HL-60/S4 treated with retinoic acid at 250 ng/mL for 4 days and 3 days (cell line): Measurements from ENCODE around the gene NXNL1.
"Not testable (repeated sequence)": the region's sequence is repeated elsewhere in the genome, so short reads cannot be mapped to it uniquely, and the experiment has no call there.

Source experiments
- in situ Hi-C: fragments of 300-500 bp; cut with MboI; formaldehyde crosslinking; loops from 2 replicates; pipeline ENCODE4 v1.7.0; 2022; ENCODE audit warnings: low sequenced_read_pairs

NXNL1 gene, protein sequence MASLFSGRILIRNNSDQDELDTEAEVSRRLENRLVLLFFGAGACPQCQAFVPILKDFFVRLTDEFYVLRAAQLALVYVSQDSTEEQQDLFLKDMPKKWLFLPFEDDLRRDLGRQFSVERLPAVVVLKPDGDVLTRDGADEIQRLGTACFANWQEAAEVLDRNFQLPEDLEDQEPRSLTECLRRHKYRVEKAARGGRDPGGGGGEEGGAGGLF

DNA sequence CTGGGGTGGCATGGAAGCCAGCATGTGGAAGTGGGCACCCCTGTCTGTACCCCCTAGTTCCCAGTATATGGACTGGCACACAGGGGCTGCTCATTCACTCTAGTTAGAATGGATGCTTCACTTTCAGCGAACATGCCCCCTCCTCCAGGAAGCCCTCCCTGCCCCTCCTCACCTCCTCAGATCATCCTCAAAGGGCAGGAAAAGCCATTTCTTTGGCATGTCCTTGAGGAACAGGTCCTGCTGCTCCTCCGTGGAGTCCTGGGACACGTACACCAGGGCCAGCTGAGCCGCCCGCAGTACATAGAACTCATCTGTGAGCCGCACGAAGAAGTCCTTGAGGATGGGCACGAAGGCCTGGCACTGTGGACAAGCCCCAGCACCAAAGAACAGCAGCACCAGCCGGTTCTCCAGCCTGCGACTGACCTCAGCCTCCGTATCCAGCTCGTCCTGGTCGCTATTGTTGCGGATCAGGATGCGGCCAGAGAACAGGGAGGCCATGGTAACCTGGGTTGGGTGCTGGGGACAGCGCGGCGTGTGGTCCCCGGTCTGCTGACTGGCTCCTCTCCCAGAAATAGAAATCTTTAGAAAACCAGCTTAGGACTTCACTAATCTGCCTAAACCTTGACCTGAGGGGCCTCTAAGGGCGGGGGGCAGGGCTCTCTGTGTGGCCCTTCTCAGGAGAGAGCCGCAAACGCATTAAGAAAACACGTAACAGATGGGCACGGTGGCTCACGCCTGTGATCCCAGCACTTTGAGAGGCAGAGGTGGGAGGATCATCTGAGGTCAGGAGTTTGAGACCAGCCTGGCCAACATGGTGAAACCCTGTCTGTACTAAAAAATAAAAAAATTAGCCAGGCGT is at the start of gene NXNL1:
Gene NXNL1, minus strand, starts transcription at position 555 of the 859 bp plus-strand sequence. Its CDS starts 57 bp downstream, at position 498.
- in situ Hi-C loops, result no loop called here

DNA sequence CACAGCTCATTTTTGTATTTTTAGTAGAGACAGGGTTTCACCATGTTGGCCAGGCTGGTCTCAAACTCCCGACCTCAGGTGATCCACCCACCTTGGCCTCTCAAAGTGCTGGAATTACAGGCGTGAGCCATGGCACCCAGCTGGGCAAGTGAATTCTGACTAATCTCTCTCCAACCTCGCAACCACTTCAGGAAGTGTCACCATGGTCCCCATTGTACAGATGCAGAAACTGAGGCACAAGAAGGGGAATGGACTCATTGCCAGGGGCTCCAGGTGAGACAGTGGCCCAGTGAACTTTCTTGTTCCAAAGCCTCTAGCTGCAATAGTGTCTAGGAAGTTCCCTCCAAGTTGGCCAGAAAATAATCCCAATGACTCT is 47.8 kb upstream of the NXNL1 start:
- in situ Hi-C loops, result not testable (repeated sequence)

DNA sequence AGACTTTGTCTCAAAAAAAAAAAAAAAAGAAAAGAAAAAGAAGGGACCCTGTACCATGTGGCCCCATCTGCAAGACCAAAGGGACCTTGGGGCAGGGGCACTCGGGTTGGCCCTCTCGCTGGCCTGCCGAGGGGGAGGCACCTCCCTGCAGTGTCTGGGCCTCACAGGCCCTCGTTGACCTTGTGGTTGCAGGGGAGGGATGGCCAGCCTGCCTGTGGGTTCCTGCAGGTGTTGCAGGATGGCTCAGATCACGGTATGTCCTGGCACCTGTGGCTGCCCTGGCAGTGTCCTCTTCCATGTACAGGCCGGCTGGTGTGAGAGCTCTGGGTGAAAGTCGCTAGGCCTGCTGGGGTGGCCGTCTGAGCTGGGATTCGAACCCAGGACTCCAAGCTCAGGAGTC is 46.0 kb upstream of the NXNL1 start:
- in situ Hi-C loops, result no loop called here

DNA sequence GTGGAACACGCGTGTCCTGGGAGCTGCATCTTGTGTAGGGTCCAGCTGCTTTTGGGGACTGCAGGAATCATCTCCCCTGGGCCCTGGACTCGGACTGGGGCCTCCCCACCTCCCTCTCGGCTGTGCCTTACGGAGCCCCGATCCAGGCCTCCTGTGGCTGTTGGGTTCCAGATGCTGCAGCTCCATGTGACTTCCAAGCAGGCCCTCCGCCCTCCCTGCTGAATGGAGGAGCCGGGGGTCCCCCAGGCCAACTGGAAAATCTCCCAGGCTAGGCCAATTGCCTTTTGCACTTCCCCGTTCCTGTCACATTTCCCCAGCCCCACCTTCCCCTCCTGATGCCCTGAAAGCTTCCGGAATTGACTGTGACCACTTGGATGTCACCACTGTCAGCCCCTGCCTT is 44.5 kb upstream of the NXNL1 start:
- in situ Hi-C loops, result no loop called here

DNA sequence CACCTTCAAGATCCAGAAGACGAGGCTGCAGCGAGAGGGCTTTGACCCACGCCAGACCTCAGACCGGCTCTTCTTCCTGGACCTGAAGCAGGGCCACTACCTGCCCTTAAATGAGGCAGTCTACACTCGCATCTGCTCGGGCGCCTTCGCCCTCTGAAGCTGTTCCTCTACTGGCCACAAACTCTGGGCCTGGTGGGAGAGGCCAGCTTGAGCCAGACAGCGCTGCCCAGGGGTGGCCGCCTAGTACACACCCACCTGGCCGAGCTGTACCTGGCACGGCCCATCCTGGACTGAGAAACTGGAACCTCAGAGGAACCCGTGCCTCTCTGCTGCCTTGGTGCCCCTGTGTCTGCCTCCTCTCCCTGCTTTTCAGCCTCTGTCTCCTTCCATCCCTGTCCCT is 43.7 kb upstream of the NXNL1 start:
- in situ Hi-C loops, result no loop called here

DNA sequence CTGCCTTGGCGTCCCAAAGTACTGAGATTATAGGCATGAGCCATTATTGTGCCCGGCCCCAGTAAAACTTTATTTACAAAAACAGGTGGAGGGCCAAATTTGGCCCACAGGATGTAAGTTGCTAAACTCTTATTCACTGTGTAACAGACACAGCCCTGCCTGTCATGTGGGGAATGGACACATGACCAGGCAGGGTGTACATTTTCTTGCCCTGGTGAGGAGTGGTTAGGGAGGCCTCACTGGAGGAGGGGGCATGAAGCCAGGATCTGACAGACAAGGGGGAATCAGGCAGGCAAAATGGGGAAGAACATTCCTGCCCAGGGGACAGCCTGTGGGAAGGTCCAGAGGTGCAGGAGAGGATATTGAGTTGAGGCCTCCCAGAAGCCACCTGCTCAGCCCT is 43.3 kb upstream of the NXNL1 start:
- in situ Hi-C loops, result no loop called here

DNA sequence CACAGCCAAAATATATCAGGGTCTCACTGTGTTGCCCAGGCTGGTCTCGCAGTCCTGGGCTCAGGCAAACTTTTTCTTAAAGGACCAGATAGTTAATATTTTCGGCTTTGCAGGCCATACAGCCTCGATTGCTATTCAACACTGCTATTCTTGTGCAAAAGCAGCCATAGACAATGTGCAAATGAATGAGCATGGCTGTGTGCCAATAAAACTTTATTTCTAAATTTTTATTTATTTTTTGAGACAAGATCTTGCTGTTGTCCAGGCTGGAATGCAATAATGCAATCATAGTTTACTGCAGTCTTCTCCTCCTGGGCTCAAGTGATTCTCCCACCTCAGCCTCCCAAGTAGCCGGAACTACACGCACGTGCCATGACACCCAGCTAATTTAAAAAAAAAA is 42.5 kb upstream of the NXNL1 start:
- in situ Hi-C loops, result no loop called here

DNA sequence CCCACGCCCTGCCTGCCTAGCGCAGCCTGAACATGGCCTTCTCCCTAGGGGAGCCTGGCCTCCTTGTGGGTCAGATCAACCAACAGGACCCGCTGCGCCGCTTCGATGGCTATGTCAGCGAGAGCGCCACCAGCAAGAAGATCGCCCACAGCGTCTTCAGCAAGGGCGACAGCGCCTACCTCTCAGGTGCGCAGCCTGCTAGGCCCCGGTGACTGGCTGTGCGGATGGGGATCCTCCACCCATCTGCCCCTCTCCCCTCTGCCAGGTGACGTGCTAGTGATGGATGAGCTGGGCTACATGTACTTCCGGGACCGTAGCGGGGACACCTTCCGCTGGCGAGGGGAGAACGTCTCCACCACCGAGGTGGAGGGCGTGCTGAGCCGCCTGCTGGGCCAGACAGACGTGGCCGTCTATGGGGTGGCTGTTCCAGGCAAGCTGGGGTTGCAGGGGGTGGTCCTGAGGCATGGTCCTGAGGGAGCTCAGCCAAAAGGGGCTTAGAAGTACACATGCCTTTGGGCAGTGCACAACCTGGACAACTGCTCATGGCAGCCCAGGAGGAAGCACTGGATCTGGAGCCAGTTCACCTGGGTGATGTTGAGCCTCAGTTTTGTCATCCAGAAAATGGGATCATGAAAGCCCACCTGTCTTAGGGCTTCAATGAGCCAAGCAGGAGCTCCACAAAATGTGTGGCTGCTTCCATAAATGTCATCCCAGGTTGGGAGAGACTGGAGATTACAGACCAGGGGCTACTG is 39.9 kb upstream of the NXNL1 start:
- in situ Hi-C loops, result no loop called here

DNA sequence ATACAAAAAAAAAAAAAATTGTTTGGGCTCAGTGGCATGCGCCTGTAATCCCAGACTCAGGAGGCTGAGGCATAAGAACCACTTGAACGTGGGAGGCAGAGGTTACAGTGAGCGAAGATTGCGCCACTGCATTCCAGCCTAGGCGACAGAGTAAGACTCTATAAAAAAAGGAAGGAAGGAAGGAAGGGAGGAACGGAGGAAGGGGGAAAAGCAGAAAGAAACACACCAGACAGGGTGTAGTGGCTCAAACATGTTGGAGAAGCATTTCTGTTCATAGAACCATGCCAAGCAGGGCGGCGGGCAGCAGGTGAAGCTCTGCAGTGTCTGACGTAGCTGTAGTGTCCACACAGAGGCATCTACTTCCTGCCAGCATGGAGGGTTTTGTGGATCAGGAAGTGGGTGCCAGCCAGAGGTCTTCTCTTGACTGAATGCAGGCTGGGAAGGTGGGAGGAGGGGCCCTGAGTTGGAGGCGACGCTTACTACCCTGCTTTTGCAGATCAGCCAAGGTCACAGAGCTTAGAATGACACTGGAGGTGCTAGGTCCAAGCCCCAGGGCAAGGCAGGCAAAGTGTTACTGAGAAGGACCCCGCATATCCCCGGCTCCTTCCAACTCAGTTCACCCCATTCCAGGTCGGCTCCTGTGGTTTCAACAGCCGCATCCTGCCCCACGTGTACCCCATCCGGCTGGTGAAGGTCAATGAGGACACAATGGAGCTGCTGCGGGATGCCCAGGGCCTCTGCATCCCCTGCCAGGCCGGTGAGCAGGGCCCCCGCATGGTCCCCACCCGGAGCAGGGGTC is 39.1 kb upstream of the NXNL1 start:
- in situ Hi-C loops, result no loop called here

DNA sequence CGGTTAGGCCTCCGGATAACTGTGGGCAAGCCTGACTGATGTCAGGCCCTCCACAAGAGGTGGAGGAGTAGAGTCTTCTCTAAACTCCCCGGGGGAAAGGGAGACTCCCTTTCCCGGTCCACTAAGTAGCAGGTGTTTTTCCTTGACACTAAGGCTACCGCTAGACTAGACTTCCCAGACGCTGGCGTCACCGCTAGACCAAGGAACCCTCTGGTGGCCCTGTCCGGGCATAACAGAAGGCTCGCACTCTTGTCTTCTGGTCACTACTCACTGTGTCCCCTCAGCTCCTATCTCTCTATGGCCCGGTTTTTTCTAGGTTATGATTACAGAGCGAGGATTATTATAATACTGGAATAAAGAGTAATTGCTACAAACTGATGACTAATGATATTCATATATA is 38.3 kb upstream of the NXNL1 start:
- in situ Hi-C loops, result not testable (repeated sequence)

DNA sequence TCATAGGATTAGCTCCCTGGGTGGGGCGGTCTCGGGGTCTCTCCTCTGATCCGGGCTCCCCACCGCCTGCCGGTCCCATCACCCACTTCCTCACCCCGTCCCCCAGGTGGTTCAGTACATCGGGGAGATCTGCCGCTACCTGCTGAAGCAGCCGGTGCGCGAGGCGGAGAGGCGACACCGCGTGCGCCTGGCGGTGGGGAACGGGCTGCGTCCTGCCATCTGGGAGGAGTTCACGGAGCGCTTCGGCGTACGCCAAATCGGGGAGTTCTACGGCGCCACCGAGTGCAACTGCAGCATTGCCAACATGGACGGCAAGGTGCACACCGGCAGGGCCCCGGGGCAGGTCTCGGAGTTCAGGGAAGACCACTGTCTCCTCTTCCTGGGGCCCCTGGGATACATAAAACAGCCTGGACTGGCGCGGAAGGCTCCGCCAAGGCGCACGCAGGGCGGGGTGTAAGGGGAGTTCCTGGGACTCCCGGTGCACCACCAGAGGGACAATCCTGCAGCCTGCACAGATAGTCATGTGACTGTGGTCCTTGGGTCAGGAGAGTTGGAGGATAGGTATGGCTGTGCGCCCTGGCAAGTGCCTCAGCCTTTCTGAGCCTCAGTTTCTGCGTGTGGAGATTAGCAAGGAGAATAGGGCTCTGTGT is 36.5 kb upstream of the NXNL1 start:
- in situ Hi-C loops, result no loop called here

DNA sequence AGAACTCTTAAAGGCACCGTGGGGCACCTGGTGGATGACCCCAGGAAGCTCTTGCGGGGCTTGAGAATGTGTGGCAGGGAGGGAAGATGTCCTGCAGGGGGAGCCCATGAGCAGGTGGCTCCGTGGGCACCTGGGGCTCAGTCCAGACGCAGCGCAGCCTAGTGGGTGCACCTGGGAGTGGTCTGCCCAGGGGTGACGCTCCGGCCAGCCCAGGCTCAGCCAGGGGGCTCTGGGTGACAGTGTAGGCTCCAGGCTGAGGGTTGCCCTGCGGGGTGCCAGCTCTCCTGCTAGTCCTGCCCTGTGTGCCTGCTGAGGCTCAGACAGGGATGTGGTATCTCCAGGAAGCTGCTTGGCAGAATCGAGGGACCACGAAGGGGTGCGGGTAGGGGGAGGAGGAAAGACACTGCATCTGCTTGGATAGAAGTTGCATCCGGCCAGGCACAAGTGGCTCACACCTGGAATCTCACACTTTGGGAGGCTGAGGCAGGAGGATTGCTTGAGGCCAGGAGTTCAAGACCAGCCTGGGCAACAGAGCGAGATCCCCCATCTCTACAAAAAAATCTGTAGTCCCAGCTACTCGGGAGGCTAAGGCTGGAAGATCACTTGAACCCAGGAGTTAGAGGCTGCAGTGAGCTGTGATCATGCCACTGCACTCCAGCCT is 35.7 kb upstream of the NXNL1 start:
- in situ Hi-C loops, result no loop called here

DNA sequence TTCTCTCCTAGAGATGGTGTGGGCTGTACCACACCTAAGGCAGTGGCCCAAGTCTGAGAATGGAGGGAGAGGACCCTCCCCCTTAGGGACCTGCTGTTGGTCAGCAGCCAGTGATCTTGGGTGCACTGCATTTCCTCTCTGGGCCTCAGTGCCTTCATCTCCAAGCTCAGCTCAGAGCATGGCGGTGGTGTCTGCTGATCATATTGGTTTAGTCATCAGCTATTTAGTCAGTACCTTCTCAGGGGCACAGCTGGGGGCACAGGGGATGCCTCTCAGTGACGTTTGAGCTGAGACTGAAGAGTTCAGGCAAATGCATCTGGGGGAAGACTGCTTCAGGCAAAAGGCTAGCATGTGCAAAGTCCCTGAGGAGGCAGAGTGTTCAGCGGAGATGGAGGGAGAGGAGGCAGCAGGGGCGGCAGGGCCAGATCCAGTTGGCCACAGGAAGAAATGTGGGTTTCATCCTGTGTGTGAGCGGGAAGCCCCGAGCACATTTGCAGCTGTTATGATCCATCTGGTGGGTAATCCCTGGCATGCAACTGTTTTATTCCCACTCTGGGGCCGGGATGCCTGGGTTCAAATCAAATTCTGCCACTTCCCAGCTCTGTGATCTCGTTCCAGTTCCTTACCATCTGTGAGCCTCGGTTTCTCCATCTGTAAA is 35.0 kb upstream of the NXNL1 start:
- in situ Hi-C loops, result no loop called here

DNA sequence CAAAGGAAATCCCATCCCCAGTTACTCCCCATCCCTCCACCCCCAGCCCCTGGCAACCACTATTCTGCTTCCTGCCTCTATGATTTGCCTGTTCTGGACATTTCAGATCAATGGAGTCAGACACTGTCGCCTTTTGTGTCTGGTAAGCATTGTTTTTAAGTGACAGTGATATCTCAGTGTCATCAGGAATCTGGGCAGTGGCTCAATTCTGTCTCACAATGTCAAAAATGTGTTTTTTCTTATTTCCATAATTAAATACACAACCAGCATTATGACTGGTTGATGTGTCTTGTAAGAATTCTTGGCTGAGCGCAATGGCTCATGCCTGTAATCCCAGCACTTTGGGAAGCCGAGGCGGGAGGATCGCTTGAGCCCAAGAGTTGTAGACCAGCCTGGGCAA is 30.6 kb upstream of the NXNL1 start:
- in situ Hi-C loops, result no loop called here

DNA sequence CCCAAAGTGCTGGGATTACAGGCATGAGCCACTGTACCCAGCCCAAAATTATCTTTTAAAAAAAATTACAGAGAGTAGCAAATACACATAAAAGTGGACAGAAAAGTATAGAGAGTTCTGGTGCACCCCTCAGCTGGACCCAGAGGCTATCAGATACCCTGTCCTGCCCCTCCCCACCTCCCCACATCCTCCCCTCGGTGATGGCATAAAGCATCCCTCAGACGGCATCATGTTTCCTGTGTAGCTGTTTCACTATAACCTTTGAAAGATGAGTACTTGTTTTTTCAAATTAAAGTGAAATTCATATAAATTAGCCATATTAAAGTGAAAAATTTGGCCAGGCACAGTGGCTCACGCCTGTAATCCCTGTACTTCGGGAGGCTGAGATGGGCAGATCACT is 29.7 kb upstream of the NXNL1 start:
- in situ Hi-C loops, result no loop called here

DNA sequence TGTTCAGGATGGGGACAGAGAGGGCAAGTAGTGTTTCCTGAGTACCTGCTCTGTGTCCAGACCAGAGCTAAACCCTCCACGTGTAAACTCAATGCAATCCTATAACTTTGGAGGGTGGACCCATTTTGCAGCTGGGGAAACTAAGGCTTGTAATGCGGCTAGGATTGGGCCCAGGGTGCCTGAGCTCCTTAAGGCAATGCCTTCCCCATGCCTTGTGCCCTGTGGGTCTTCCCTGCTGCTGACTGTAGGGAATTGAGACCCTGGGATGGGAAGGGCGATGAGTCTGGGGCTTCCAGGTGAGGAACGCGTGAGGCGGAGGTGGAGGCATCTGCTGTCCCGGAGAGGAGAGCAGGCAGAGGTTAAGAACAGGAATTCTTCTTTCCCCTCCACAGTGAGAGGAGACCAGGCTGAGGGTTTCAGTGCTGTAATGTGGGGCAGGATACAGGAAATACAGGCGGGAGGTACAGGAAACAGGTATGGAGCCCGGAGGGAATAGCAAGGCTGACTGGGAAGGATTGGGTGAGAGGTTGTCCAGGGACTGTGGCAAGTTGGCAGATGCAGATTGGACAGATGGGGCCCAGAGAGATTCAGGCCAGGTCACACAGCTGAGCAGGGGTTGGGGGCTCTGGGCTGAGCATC is 28.8 kb upstream of the NXNL1 start:
- in situ Hi-C loops, result no loop called here

DNA sequence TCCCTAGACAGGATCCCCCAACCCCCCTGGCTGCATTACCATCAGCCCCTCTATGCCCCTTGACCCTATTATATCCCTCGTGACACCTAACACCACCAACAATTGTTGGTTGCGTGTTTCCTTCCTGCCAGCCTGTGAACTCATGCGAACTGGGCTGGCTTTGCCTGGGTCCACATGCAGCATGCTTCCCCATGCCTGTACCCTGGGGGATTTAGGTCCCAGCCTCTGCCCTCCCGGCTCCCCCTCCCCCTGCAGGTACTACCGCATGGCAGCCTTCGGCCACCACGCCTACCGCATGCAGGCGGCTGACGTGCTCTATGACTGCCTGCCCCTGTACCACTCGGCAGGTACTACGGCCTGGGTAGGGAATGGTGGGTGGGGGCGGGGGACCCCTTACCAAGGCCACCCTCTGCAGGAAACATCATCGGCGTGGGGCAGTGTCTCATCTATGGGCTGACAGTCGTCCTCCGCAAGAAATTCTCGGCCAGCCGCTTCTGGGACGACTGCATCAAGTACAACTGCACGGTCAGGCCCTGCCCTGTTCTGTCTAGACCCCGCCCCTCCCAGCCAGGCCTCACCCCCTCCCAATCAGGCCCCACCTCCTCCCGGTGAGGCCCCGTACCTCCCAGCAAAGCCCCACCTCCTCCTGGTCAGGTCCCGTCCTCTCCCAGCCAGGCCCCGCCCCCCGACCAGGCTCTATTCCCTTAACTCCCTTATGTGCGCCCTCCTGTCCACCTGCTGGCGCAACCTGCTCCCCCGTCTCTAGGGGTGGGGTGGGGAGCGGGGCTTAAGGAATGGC is 28.1 kb upstream of the NXNL1 start:
- in situ Hi-C loops, result no loop called here
